ENCODE measurements around the gene EPYC.

- TF ChIP-seq TCF12 (IDR thresholded peaks at IDR 0.05) = no peak
- no peak for TF ChIP-seq TCF12 (CRISPR knock-in tag; IDR thresholded peaks at IDR 0.05)
- TF ChIP-seq POLR2AphosphoS2 (IDR thresholded peaks at IDR 0.05; ENCODE audit: low read depth, low read length) = no peak
- no peak for TF ChIP-seq ARID5B (CRISPR knock-in tag; IDR thresholded peaks at IDR 0.05)
- no peak for TF ChIP-seq ZNF577 (CRISPR knock-in tag; IDR thresholded peaks at IDR 0.05; ENCODE audit: borderline replicate concordance, low read depth)
- no peak for TF ChIP-seq CTCF (CRISPR knock-in tag; IDR thresholded peaks at IDR 0.05)
- no peak for TF ChIP-seq ZNF629 (CRISPR knock-in tag; conservative IDR thresholded peaks at IDR 0.05)
- TF ChIP-seq, protein P1, sequence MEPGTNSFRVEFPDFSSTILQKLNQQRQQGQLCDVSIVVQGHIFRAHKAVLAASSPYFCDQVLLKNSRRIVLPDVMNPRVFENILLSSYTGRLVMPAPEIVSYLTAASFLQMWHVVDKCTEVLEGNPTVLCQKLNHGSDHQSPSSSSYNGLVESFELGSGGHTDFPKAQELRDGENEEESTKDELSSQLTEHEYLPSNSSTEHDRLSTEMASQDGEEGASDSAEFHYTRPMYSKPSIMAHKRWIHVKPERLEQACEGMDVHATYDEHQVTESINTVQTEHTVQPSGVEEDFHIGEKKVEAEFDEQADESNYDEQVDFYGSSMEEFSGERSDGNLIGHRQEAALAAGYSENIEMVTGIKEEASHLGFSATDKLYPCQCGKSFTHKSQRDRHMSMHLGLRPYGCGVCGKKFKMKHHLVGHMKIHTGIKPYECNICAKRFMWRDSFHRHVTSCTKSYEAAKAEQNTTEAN (CRISPR knock-in tag; conservative IDR thresholded peaks at IDR 0.05) = no peak
- no peak for TF ChIP-seq THAP11 (CRISPR knock-in tag; IDR thresholded peaks at IDR 0.05)
Measured at GRCh38 chr12:90954921-90955320, 49.9 kb downstream of the EPYC start, which contains the start of gene CCER1.
